Urothelium cell line (cell line): Measurements from ENCODE around the gene TOP2A.

ENCODE experiments used
- DNase-seq: peaks from one replicate; pipeline ENCODE4 v3.0.0; 2011; ENCODE audit warnings: low spot score, mixed read lengths
- FAIRE-seq: peaks from 2 replicates; lab custom pipeline; 2011; peaks lifted over from hg19 to GRCh38; lab: Jason Lieb, UNC

Gene TOP2A

GRCh38 chr17:40454613-40454995 lies 36.9 kb upstream of the TOP2A start:
- FAIRE-seq (no peak), DNase-seq (no peak)

- no peak for DNase-seq
- FAIRE-seq = no peak
These were observed 36.4 kb upstream of the TOP2A start for GRCh38 chr17:40453881-40454612.

- FAIRE-seq = peak; percentile 56
- peak; percentile 53 for DNase-seq
These were observed 35.3 kb upstream of the TOP2A start for GRCh38 chr17:40452921-40453378.

DNA sequence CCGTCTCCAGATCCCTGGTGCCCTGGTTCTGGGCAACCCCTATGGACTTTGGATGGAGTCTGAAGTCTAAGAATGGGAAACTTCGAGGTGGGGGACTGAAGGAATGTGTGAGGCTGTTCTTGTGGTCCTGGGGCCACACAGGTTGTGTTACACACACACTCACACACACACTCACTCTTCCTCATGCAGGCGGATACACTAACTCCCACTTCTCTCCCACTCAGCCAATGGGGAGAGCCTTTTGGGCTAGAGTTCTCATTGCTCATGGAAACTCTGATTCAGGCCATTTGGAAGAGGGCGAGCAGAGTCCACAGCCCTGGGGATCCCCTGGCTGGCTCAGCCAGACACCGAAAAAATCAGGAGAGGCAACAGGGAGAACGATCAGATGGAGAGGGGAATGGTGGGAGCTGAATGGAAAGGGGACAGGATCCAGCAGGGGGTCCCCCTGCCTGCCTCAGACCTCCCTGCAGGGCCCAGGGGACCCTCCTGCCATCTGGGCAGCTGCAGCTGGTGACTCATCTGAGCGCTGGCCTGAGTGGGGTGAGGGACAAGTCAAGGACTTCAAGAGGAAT lies 34.6 kb upstream of the TOP2A start:
- FAIRE-seq (no peak), DNase-seq (peak; percentile 41)

DNA sequence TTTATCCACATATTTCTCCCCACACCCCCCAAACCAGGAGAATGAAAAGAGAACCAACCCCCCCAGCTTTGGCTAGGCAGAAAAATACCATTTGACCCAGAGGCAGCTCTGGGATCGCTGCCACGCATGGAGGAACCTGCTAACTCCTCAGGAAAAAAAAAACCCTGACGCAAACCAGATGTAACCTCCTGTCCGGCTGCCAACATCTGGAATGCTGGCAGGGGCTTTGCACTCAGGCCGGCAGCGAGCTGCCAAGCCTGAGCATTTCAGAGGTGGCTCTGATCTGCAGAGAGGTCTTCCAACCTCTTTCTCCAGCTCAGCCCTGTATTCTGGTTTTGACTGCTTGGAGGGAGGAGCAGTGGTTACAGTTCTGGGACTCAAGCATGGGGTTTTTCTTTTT lies 33.7 kb upstream of the TOP2A start:
- no peak for DNase-seq

GRCh38 chr17:40450175-40450574 lies 32.5 kb upstream of the TOP2A start:
- FAIRE-seq (no peak), DNase-seq (peak; percentile 35)

More for the DNA sequence above, 33.7 kb upstream of the TOP2A start:
- no peak for FAIRE-seq

DNA sequence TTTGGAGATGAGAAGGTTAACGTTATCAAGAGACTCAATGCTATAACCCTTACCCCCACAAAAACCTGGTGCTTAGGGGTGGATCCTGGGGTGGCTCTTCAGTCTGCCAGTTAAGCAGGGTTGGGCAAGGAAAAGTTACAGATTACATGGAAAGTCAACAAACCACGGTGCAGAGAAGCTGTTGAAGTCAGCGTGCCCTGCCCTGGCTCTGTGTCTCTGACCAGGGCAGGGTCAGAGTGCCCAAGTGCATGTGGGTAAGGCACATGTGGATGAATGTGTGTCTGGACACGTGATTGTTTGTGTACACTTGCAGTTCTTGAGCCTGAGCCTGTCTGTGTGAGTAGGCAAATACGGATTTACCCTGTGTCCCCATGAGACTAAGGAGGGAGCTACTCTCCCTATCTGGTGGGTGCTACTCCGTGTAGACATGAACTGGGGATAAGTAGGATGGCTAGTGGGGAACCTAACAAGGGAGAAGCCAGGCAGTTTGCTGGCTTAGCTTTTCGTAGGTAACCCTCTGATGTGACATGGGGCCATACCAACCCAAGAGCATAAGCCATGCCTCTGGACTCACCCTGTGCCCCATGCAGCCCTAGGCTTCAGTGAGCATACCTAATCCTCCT lies 31.1 kb upstream of the TOP2A start:
- FAIRE-seq (no peak), DNase-seq (no peak)

DNA sequence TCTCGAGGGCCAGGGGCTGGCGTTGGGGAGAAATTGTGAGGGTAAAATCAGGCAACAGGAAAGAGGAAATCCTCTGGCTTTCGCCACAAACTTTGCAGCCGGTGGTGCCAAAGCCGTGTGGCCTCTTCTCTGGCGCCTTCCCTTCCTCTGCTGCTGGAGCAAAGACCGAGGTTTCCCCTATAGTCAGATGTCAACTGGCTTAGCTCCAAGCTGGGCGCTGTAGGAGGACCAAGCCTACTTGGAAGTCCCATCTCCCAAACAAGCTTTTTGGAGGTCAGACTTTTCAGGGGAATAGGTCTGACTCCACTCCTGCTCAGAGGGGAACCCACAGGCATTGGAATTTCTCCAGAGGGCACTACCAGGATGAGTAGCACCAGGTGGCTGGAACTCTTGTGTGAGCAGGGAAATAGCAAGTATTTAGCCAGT lies 30.5 kb upstream of the TOP2A start:
- DNase-seq (no peak), FAIRE-seq (no peak)

DNA sequence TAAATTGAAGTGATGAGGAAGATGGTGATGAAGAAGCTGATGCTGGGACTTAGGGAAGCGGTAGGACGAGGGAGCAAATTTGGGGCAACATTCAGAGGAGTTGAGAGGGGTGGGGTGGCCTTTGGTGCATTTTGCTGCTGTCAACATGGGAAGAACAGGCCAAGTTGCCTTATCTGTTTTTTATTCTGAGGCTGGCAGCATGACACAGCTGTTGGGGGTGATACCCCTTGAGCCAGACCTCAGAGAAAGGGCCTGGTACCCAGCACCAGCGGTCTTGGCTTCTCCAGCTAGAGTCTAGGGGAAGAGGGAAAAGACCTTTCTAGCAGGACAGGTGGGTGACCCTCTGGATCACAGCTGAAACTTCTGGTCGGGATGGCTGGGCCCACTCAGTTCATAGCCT lies 30.1 kb upstream of the TOP2A start:
- FAIRE-seq = no peak
- no peak for DNase-seq

GRCh38 chr17:40447148-40447644 lies 29.5 kb upstream of the TOP2A start:
- no peak for FAIRE-seq
- no peak for DNase-seq

GRCh38 chr17:40445751-40446468 lies 28.2 kb upstream of the TOP2A start:
- FAIRE-seq = no peak
- DNase-seq = no peak

DNA sequence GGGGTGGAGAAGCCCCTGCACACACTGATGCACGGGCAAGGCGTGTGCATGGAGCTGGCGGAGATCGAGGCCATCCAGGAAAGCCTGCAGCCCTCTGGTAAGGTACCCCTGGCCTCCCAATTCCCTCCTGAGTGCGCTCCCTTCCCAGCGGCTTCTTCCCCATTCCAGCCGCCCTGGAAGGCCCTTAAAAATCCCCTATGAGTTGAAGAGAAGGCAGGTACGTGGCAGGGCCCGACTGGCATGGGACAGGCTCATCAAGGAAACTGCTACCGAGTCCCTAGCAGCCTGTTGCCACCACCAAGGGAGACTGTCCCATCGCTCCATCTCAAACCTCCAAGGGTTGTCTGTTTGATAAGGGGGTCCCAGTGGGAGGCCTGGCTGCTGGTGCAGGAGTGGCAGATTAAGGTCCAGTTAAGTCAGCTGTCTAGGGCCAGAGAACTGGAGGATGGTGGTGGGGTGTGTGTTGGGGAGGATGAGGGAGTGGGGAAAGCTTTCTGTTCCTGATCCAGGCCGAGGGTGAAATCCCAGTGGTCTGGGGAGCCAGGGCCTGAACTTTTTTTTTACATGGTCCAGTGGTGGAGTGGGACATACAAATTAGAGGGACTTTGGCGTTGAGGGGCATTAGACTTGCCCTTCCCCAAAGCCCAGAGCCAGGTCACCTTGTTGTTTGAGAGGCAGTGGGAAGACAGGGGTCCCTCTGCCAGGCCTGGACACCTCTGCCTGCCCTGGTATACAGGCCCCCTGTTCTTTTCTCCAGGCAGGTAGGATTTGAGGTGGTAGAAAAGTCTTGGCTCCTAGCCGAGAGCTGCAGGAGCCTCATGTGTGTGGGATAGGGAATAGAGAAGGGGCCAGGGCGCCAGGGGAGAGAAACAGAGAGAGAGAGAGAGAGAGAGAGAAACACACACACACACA lies 26.5 kb upstream of the TOP2A start:
- FAIRE-seq = no peak
- DNase-seq = no peak

- DNase-seq (no peak), FAIRE-seq (no peak)
These were observed 25.7 kb upstream of the TOP2A start, which contains the start of gene IGFBP4 for GRCh38 chr17:40443196-40443987. IGFBP4 (plus strand) TSS chr17:40443450; CDS start chr17:40443736, 286 bp downstream.

DNA sequence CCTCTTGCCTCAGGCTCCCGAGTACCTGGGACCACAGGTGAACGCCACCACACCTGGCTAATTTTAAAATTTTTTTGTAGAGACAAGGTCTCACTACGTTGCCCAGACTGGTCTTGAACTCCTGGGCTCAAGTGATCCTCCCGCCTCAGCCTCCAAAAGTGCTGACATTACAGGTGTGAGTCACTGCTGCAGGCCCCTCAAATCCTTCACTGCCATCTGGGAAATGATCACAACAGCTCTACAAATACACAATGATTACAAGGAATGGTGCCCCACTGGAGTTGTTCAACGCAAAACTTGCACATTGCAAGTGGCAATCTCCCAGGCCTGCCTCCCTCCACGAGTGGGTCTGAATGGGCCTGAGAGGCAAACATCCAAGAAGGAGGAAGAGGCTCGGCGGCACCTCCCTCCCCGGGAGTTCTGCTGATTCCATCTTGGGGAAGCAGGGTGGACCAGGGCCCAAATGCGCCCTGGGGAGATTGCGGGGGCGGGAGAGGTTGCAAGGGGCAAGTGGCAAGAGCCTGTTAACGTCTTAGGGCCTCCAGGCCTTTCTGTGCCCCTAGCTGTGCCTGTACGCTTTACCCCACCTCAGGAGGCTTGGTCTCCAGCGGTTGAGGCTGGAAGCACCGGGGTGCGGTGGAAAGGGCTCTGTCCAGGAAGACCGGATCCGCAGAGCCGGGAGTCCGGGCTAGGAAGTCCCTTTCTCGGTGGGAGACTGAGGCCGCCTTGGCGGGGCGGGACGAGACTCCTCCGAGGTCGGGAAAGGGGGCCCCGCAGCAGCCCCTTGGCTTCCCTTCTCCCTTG lies 24.9 kb upstream of the TOP2A start:
- FAIRE-seq (no peak), DNase-seq (no peak)

DNA sequence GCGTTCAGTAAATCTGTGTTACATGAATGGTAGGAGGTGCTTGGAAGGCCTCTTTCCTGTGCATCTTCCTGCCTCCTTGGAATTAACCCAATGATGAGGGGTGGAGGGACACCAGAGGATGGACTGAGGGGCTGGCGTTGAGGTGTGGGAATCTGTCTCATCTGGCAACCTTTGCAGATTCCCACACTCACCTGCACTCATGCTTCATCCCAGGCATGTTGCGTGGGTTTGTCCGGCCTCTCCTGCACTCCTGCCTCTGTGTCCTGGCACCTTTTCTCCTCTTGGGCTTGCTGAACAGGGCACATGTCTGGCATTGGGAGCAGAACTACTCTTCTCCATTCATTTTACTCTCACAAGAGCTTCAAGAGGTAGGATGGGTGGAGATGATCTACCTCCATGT lies 22.5 kb upstream of the TOP2A start:
- DNase-seq (no peak), FAIRE-seq (peak; percentile 62)

- DNase-seq (no peak), FAIRE-seq (peak; percentile 68)
These were observed 19.5 kb upstream of the TOP2A start for GRCh38 chr17:40437095-40437732.

DNA sequence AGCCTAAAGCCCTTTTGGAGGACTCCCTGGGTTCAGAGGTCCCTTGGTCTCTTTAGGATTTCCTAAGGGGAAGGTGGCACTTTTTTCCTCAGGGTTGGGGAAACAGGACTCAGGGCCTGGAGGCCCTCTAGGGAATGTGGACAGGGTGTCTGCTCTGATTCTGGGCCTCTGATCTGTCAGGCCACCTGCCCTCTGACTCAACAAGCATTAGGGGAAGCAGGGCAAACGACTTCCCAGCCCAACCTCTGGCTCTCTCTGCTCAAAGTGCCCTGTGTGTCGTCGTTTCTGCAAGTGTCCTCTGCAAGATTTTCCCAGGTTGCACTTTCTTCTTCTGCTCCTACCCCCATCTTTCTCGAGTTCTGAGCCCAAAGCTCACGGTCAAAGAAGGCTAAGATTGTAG lies 18.9 kb upstream of the TOP2A start:
- no peak for DNase-seq
- no peak for FAIRE-seq
